ENCODE data around the gene FARP2.

FARP2 gene

DNA sequence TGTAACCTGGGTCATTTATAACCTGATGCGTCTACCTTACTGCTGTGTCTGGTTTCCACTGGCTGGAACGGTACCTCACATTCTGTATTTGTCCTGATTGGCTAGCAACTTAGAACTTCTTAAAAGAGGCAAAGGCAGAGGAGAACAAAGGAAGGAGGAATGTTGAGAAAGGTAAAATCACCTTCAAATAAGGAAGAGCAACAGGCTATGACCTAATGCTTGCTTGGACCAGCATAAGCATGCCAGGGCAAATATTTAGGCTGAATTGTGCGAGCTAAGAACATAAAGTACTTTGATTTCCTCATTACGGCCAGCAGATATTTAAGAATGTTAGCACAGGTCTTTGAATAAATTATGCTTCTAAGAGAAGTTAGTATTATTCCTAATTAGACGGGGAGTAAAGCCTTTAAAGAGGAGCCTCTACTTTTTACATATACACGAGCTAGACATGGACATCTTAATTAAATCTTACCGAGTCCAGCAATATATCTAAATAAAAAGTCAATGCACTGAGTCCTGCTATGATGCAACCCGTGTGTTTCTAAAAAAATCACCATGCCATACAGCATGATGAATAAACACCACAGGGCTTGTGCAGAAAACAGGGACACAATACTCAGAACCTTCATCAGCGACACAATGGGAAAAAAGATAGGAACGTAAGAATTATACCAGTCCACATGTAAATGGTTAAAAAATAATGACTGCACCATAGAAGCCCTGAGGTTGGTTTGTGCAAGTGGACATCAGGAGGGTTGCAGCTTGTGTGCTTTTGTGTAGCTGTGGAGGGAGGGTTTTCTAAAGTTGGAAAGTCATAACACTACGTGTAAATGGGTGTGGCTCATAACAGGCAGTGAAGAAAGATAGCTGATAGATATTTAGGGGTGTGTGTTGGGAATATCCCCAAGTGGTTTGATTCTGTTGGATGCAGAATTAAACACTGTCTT lies 26.1 kb upstream of the FARP2 start:
- no peak for DNase-seq (ENCODE audit: low read depth)

DNA sequence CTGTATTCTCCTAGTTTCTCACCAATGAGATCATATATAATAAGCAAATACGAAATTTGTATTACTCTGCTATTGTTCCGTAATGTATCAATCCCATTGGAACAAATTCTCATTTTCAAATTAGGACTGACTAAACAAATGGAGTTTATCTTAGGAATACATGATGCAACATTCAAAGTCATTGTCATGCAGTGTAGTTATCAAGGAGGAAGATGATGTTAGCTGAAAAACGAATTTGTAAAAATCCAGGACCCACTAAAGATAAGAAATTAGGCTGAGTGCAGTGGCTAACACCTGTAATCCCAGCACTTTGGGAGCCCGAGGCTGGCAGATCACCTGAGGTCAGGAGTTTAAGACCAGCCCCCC lies 25.5 kb upstream of the FARP2 start:
- DNase-seq (ENCODE audit: low read depth), result no peak

DNA sequence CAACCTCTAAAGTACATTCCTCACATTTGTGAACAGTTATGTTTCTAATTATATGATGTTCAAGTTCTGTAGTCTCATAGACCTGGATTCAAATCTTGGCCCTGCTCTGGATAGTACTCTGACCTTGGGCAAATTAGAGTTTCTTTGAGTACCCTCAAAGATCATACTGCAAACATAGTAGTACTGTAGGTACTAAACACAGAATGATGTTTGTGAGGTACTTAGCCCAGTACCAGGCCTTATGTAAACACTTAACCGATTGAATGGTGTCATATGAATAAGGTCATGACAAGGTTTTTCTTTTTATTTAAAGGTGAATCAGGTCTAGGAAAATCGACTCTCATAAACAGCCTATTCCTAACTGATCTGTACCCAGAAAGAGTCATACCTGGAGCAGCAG lies 21.3 kb upstream of the FARP2 start:
- DNase-seq (ENCODE audit: low read depth), result no peak

DNA sequence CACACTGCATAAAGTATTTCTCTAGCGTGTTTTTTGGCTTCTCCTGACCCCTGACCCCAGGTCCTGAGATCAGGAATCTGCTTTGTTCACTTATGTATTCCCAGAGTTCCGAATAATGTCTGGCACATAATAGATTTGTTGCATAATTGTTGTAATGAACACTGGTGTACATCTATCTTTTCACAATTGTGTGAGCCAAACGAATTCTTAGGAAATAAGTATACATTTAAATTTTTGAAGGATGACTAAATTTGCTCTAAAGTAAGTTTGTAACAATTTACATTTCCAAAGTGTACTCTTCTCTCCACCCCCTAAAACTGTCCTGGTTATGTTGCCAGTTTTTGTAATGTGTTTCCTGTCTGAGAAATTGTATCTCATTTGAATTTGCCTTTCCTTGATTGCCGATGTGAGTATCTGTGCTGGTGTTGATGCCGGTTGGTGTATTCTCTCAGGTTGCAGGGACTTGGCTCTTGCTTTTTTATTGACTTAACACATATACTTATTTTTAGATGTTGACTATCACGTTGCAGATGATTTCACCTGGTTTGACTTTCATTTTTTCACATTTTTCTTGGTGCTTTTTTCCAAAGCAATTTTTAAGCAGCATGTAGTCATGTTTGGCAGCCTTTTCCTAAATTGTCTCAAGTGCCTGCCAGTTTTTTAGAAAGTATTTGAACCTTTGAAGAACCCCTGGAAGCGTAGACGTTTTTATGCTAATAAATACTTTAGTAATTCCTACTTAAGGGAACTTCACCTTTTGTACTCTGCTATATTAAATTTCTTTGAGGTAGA lies 16.1 kb upstream of the FARP2 start:
- no peak for DNase-seq (ENCODE audit: low read depth)

DNA sequence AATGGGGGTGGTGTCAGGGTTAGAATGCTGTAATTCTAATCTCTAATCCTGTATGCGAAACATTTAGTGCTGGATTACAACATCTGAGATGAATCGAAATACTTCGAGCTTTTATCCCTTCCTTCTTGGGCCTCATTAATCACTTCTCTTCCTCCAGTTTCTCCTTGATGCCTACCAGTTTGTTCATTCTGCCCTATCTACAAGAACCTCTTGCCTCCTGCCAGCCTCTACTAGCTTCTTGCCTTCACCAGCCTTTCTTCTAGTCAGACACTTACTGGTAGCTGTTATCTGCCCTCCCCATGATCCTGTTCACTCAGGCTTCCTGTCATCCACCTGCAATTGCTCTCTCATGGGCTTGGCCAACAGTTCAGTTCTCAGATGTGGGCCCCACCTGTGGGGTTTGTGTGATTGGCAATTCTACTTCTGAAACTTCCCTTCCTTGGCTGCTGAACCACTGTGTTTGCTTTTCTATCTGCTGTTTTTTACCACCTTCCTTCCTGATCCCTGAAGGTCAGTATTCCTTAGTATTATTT lies 15.4 kb upstream of the FARP2 start:
- DNase-seq (ENCODE audit: low read depth), result no peak

DNA sequence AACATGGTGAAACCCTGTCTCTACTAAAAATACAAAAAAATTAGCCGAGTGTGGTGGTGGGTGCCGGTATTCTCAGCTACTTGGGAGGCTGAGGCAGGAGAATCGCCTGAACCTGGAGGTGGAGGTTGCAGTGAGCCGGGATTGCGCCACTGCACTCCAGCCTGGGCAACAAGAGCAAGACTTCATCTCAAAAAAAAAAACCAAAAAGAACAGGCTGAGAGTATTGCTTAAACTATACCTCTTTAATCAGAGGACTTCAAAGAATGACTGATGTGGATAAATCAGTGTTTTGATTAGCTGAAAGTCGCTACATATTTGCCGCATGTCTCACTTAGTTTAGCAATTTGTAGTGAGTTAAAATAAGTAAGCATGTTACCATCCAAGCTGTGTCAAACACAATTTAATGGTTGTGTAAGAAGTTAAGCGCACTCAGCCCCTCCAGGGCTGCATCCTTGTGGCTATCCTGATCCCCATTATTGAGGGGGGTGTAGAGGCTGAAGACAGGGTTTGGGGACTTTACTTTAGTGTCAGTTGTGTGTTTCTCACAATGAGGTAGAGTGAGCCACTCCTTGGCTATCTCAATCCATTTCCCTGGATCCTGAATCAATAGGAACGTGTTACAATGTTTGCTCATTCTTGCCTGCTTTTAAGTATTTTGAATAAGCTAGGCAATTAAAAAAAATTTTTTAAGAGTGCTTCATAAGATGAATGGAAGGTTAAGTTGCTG lies 11.0 kb upstream of the FARP2 start:
- no peak for DNase-seq (ENCODE audit: low read depth)

DNA sequence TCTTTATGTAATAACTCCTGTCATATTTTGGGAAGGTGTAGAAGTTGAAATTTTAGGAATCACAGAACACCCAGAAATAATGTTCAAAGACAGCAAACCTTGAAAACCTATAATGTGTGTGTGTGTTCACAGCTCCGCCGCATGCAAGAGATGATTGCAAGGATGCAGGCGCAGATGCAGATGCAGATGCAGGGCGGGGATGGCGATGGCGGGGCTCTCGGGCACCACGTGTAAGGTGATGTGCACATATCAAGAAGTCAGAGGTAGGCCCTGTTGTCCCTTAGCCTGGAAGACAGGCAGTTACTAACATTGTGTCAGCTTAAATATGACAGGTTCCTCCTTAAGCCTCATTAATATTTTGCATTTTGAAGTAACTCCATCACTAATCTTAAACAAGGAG lies 6.1 kb upstream of the FARP2 start:
- no peak for DNase-seq (ENCODE audit: low read depth)

DNA sequence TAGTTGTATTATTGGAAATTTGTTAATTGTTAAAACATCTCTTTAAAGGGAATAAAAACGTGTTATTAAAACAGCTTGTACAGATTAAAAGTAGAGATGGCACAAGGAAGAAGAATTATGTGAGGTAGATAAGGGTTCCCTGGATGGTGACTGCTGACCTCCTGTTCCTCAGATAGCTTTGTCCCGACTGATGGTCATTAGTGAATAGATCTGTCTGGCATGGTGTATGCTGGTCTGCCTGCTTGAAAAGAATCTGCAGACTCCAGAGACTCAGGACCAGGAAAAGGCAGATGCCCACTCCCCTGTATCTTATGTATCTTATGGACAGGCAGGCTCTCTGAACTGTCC lies 5.6 kb upstream of the FARP2 start:
- no peak for DNase-seq (ENCODE audit: low read depth)

DNA sequence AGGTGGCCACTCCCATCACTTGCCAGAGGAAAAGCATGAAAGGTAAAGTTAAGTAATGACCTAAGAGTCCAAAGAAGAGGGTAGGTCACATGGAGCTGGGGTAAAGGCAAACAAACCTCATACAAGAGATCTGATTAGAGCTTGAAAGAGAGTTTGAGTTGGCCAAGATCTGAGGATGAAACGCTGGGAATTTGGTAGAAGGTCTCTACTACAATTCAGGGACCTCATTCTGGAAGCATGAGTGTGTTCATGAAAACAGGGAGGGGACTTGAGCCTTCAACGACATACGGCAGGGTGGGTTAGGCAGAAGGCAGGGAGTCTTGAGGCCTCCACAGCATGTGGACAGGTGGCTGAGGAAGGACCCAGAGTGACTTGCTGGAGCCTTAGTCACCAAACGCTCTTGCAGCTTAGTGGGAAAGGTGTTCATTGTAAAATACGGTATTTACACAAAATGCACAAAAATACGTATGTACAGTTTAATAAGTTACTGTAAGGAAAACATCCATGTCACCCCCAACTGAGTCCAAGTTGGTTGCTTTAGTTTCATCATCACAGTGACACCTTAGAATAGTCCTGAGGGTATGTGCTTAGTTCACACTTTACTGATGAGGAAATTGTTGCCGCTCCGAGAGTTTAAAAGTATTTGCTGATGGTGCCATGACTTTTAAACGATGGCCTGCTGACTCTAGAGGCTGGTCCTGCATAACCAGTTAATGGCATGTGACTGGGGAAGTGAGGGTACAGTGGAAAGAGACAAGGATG lies 5.0 kb upstream of the FARP2 start:
- DNase-seq (ENCODE audit: low read depth), result no peak

DNA sequence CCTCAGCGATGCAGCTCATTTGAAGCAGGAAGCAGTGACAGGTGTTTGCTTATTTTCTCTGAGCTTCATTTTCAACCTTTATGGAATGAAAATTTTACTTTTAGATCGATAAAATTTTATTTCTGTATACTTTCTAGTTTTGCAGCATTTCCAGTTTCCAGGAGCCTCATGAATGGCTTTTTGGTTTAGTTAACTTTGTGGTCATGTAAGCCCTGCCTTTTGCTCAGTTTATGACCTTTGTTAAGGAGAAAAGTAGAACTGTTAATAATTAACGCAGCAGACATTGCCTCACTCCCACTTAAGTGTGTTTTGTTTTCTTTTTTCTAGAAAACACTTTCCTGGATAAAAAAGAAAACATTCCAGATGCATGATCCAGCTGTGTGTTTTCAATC lies 4.4 kb upstream of the FARP2 start:
- no peak for DNase-seq (ENCODE audit: low read depth)

DNA sequence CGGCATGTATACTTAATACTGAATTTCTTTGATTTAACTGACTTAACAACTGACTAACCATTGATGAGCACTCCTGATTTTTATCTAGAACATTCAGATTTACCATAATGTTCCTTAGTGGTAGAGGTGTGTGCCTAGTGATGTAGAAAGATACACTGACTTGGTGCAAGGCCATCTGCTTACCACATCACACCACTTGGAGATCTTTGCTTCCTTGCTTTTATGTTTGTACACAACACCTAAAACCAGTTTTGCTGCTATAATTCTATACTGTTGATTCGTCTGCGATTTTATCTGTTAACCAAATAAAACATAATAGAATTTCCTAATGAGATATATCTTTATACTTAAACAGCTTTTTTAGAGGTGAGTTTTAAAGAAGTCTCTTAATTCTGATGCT lies 3.9 kb upstream of the FARP2 start:
- DNase-seq (ENCODE audit: low read depth), result no peak

DNA sequence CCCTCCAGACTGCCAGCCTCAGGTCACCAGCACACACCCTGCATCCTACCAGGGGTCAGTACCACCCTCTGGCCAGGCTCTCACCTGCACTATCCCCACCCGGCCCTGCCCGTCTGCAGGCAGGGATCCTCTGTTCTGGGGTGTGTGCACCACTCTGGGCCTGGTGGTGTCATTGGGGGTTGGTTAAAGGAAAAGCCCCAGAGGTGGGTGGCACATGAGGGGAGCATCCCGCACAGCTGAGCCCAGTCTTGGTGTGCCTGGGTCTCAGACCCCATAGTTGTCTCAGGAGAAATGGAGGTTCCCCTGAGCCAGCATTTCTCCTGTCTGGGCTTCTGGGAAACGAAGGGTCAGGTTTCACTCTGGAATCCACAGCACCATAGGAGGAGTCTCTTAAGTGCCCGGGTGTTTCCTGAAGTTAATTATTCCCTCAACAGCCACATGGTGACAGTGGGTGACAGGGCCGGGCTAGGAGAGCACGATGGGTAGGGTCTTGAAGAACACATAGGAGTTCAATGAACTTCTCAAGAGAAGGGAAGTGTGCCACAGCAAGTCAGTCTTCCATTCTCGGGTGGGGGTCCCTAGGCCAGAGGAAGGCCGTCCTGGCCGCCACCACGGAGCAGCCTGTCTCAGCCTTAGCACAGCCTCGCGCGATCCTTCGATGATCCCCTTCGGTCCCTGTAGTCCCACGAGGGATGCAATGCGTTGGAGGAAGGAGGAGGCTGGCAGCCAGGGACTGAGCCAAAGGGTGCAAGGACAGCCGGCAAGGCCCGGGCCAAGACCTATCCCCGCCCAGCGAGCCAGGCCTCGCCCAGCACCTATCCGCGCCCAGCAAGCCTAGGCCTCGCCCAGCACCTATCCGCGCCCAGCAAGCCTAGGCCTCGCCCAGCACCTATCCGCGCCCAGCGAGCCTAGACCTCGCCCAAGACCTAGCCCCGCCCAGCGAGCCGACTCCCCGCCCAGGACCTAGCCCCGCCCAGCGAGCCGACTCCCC lies 1.1 kb upstream of the FARP2 start:
- peak; percentile 39 for DNase-seq (ENCODE audit: low read depth)

DNA sequence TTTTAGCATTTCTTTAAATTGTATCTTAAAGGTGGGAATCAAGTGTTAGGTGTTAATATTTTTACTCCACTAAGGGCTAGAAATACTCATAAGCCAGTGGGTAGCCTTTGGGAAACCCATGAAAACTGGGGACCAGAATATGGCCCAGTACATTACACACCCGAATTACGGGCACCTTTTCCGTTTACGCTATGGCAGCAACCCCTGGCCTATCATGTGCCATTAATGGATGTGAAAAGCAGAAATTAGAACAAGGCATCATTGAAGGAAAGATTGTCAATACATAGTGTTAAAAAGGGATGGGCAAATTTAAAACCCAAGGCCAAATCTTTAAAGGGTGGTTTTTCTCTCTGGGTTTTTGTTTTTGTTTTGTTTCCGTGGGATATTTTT lies 781 bp downstream of the FARP2 start:
- DNase-seq (ENCODE audit: low read depth), result no peak

DNA sequence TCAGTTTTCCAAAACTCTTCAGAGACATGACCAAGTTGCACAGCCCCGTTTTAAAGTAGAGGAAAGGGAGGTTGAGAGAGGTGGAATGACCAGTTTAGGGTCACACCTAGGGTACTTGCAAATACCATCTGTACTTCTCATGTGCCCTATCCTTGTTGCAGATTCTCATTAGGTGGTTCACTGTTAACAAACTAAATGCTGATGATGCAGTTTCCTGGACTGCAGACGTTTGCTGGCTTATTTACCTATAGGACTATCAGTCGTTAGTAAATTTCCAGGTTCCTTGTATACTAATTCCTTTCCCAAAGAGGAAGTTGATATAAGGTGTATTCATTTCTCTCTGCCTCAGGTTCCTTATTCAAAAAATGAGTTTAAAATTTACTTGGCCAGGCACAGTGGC lies 1.4 kb downstream of the FARP2 start:
- no peak for DNase-seq (ENCODE audit: low read depth)

DNA sequence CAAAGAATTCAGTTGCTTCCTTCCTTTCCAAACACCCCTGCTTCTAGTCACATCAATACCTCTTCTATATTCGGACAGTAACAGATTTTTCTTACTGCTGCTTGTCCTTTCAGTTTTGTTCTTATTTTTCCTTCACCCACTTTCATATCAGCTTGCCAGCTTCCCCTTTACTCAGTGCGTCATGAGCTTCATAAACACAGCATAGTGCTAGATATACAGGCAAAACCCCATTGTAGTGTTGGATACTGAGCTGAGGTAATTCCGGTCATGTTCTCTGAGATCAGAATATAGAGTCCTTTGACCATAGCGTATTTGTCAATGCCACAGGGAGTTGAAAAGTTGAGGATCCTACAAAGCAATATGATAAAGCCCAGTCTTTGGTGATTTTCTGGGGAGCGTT lies 2.4 kb downstream of the FARP2 start:
- no peak for DNase-seq (ENCODE audit: low read depth)

DNA sequence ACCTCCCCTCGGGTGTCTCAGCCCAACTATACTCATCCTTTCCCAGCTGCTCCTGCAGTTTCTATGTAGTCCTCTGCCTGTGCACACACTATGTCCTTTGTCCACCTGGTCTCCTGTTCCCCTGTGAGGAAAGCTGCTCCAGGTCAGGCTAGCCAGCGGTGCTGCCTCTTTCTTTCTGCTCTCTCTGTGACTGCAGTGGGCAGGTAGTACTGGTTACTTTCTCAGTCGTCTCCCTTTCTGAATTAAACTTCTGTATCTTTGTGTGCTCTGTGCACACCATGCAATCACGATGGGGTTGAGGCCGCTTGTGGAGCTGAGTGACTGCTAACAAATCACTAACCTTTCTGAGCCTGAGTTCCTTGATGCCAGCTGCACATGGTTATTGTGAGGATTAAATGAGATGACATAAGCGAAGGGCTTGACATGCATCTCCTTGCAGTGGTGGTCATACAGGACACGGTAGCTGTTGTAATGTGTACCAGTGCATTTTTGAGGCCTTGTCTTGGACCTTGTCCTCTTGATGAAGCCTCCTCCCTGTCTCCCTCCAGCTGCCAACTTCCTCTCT lies 3.5 kb downstream of the FARP2 start:
- DNase-seq (ENCODE audit: low read depth), result no peak

DNA sequence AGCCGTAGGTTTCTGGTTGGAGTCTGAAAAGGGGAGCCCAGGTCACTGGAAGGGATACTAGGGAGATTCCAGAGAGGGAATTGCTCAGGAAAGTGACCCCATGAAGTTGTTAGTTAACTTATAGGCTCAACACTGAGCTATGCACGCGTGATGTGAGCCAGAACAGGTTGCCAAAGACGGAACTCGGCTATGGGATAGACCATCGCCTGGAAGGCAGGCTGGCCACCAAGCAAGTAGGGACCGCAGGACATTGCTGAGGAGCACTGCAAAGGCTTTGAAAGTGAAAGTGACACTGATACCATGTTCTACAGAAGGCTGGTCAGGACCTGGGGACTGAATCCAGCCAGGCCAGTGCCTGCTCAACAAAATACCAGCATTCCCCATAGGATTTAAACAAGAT lies 7.3 kb downstream of the FARP2 start:
- no peak for DNase-seq (ENCODE audit: low read depth)

DNA sequence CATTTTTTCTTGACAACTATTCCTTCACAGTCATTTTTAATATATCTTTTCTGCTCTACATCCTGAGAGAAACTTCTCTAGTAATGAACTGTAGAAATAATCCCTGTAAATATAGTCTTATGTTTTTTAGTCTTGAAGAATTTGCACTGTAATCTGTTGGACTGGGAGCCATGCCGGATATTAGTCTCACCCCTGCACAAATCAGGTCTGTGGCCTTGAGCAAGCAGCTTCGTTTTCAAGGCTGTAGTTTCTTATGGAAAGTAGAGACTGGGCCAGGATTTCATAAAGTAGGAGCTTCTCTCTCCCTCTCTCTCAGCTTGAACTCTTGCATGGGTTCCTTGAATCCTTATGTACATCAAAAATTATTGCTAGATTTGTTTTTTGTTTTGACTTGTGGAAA lies 8.7 kb downstream of the FARP2 start:
- no peak for DNase-seq (ENCODE audit: low read depth)

DNA sequence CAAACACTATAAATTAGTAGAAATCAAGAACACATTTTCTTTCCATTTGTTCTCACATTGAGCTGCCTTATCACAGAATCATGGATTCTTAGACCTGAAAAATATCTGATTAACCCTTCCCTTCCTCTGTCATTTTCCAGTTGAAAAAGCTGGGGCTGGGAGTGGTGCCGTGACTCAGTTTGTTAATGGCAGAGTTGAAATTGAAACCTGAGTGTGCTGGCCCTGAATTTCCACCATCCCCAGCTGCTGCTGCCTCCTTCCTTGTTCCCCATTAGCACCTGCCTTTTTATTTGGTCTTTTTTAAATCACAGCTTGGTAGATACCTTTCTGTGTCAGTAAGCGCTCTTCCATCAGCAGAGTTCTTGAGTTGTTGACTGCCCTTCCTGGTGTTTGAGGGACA lies 10.6 kb downstream of the FARP2 start:
- no peak for DNase-seq (ENCODE audit: low read depth)

DNA sequence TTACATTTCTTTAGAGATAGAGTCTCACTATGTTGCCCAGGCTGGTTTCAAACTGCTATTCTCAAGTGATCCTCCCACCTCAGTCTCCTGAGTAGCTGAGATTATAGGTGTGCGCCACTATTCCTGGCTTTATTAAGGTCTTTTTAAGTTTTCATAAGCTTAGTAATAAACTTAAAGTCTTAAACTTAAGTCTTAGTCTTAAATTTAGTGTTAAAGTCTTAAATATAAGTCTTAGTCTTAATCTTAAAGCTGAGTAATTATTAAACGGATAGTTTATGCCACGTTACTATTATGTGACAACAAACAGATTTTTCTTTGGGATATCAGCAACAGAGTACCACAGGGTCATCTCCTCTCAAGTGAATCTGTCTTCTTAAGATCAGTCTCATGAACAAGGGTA lies 12.6 kb downstream of the FARP2 start:
- DNase-seq (ENCODE audit: low read depth), result no peak
